ENCODE measurements around the gene FARP1. TPM values are rescaled to one million over a fixed set of nuclear protein-coding genes. Genes with fewer than 3 reads are reported as not detected.

The FARP1 gene
- total and polyA plus RNA-seq, 8 donors = 11.6 to 319 (median 70.3) TPM

DNA sequence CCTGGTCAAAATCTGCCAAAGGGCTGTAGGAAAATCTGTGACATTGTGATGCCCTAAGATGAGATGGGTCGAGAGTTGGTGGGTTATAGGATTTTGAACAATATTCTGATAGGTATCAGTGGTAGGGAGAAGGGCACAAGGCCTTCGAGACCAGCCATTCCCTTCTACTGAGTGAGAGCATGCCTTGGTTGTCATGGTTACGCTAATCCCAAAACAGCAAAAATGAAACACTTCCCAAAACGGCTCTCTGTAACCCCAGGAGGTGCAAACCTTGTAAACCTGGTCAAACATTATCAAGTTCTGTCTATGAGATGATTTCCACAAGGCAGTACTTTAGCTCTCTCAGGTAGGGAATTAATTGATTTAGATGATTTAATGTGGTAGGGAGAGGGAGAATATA lies 192.8 kb downstream of the FARP1 start:
- TF ChIP-seq, protein P1, sequence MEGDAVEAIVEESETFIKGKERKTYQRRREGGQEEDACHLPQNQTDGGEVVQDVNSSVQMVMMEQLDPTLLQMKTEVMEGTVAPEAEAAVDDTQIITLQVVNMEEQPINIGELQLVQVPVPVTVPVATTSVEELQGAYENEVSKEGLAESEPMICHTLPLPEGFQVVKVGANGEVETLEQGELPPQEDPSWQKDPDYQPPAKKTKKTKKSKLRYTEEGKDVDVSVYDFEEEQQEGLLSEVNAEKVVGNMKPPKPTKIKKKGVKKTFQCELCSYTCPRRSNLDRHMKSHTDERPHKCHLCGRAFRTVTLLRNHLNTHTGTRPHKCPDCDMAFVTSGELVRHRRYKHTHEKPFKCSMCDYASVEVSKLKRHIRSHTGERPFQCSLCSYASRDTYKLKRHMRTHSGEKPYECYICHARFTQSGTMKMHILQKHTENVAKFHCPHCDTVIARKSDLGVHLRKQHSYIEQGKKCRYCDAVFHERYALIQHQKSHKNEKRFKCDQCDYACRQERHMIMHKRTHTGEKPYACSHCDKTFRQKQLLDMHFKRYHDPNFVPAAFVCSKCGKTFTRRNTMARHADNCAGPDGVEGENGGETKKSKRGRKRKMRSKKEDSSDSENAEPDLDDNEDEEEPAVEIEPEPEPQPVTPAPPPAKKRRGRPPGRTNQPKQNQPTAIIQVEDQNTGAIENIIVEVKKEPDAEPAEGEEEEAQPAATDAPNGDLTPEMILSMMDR (IDR thresholded peaks at IDR 0.05) = no peak
- TF ChIP-seq EP300 (IDR thresholded peaks at IDR 0.05) (no peak), POLR2AphosphoS5 (IDR thresholded peaks at IDR 0.05) (no peak), POLR2A (IDR thresholded peaks at IDR 0.05) (no peak)
- Histone ChIP-seq H3K9me3 (no peaks in the 10 kb centered on the region), H3K36me3 (no peaks in the 10 kb centered on the region), H3K4me1 (no peaks in the 10 kb centered on the region), H3K27me3 (no peaks in the 10 kb centered on the region), H3K4me3 (no peak overlapping the region), H3K27ac (no peak overlapping the region)
- no peak for DNase-seq
- 84 to 91% (median 89%) methylated on average over 4 of the region's 4 CpGs for WGBS, 5 donors
- intact Hi-C loops (cut with DNase I; ENCODE audit: low total_unique reads) = no loop called here

DNA sequence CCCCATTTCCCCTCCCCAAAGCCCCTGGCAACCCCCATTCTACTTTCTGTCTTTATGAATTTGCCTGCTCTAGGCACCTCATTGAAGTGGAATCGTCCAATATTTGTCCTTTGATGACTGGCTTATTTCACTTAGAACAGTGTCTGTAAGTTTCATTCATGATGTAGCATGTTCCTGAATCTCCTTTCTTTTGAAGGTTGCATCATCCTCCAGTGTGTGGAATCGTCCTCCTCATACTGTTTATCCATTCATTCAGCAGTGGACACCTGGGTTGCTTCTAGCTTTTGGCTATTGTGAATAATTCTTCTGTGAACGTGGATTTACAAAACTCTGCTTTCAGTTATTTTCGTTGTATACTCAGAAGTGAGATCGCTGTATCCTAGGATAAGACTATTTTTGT lies 195.4 kb downstream of the FARP1 start:
- intact Hi-C loops (cut with DNase I; ENCODE audit: low total_unique reads) = no loop called here
- H3K9me3 ChIP-seq = no peaks in the 10 kb centered on the region
- H3K4me3 ChIP-seq = no peak overlapping the region
- WGBS, 5 donors = 76 to 86% (median 77%) methylated on average over 5 of the region's 5 CpGs
- H3K36me3 ChIP-seq = no peaks in the 10 kb centered on the region
- no peak for DNase-seq
- peaks cover 0 to 5% (median 0%) of the 10 kb centered on the region in 4 donors for H3K4me1 ChIP-seq
- H3K27me3 ChIP-seq = no peaks in the 10 kb centered on the region
- TF ChIP-seq, protein P1 (IDR thresholded peaks at IDR 0.05) = no peak
- no peak overlapping the region for H3K27ac ChIP-seq

DNA sequence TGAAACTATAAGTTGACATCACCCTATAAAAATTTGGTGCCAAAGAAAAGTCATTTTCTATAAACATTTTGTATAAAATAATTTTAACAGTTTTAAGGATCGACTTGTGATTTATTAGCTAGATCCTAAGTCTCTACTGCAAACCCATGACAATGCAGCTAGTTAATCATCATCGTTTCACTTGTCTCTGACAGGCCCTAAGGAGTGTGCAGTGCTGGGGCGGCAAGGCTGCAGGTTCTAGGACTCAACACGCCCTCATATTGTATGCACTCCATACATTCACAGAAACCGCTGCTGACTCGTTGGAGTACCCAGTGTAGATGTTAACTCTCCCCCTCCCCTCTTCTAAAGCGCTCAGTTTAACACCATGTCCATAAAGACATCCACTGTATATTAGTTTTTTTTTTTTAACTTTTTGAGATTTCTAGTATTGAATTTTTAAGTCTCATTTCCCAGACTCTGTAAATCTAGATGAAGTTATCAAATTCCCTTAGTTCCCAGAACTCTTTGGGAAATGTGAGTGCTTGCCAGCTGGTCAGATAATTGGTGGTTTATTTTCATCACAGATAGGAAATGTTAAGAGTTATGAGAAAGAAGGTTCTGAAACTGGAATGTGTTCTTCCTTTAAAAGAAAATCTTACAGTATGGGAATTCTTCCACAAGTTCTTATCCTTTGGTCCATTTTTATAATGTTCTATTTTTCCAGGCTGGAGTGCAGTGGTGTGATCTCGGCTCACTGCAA lies 197.0 kb downstream of the FARP1 start:
- DNase-seq = no peak
- Histone ChIP-seq H3K4me3 (no peak overlapping the region), H3K9me3 (no peaks in the 10 kb centered on the region), H3K27ac (no peak overlapping the region), H3K4me1 (peaks cover 0 to 5% (median 0%) of the 10 kb centered on the region in 4 donors), H3K27me3 (no peaks in the 10 kb centered on the region), H3K36me3 (no peaks in the 10 kb centered on the region)
- intact Hi-C loops (cut with DNase I; ENCODE audit: low total_unique reads) = no loop called here
- 88 to 93% (median 91%) methylated on average over 8 of the region's 8 CpGs for WGBS, 5 donors
- TF ChIP-seq POLR2A (IDR thresholded peaks at IDR 0.05) (no peak), EP300 (IDR thresholded peaks at IDR 0.05) (no peak), POLR2AphosphoS5 (IDR thresholded peaks at IDR 0.05) (no peak)
- TF ChIP-seq, protein P1 (IDR thresholded peaks at IDR 0.05) = no peak

DNA sequence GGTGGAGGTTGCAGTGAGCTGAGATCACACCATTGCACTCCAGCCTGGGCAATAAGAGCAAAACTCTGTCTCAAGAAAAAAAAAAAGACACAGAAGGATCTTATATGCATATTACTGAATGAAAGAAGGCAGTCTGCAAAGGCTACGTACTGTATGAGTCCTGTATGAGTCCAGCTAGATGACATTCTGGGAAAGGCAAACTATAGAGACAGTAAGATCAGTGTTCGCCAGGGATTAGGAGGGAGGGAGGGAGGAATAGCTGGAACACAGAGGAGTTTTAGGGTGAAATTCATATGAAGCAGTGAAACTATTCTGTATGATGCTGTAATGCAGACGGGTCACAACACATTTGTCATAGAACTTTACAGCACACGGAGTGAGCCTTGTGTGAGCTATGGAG lies 200.1 kb downstream of the FARP1 start:
- H3K27me3 ChIP-seq = no peaks in the 10 kb centered on the region
- WGBS, 5 donors = 85 to 90% (median 88%) methylated on average over 4 of the region's 4 CpGs
- no peaks in the 10 kb centered on the region for H3K9me3 ChIP-seq
- no peak overlapping the region for H3K27ac ChIP-seq
- H3K4me1 ChIP-seq = peaks cover 0 to 5% (median 0%) of the 10 kb centered on the region in 4 donors
- intact Hi-C loops (cut with DNase I; ENCODE audit: low total_unique reads) = no loop called here
- TF ChIP-seq POLR2A (IDR thresholded peaks at IDR 0.05) (no peak), POLR2AphosphoS5 (IDR thresholded peaks at IDR 0.05) (no peak), EP300 (IDR thresholded peaks at IDR 0.05) (no peak)
- TF ChIP-seq, protein P1 (IDR thresholded peaks at IDR 0.05) = no peak
- no peak for DNase-seq
- no peak overlapping the region for H3K4me3 ChIP-seq
- no peaks in the 10 kb centered on the region for H3K36me3 ChIP-seq
